BJ (cell line): ENCODE results near the gene CD96. TPM values are rescaled to one million over a fixed set of nuclear protein-coding genes. Genes with fewer than 3 reads are reported as not detected.

Experiments
- CTCF ChIA-PET: fragments of 350-600 bp; formaldehyde crosslinking; extraction: SDS; loops from one replicate; lab custom pipeline; 2021; ENCODE audit warnings: antibody characterized with exemption, inconsistent platforms; lab: Yijun Ruan, JAX
- POLR2A ChIA-PET: fragments of 300-600 bp; sonication (Branson Sonifier 250); formaldehyde crosslinking; extraction: SDS; loops from one replicate; lab custom pipeline; 2021; ENCODE audit warnings: antibody characterized with exemption; lab: Charles Lee
- DNase-seq: peaks from one replicate; pipeline ENCODE4 v3.0.0-alpha.2; 2011; ENCODE audit warnings: low read depth
- H3K27me3 ChIP-seq: 2 replicates; pipeline ENCODE4 v1.6.0; 2011; ENCODE audit warnings: low read length; ENCODE audit not compliant: control insufficient read depth, insufficient read depth
- H3K36me3 ChIP-seq: 2 replicates; pipeline ENCODE4 v1.5.1; 2011; ENCODE audit warnings: low read length; ENCODE audit not compliant: control insufficient read depth, insufficient read depth
- H3K4me3 ChIP-seq: 2 replicates; pipeline ENCODE4 v1.5.1; 2011; ENCODE audit warnings: low read depth, mild to moderate bottlenecking, control low read depth, low read length
- polyA plus RNA-seq: library from polyadenylated mRNA; depleted of rRNA; stranded (reverse); fragments of >200 nt; gene quantifications from 2 replicates; pipeline ENCODE4 v1.2.3, GENCODE V29; 2011
- TF ChIP-seq, protein P1 (sequence below): IDR thresholded peaks from 2 replicates; pipeline ENCODE4 v1.5.1; 2011; ENCODE audit warnings: low read depth, mild to moderate bottlenecking, control low read depth, inconsistent platforms, low read length, moderate library complexity; ENCODE audit not compliant: insufficient read depth

The CD96 gene
- polyA plus RNA-seq, 1 experiment: 0.06 TPM

DNA sequence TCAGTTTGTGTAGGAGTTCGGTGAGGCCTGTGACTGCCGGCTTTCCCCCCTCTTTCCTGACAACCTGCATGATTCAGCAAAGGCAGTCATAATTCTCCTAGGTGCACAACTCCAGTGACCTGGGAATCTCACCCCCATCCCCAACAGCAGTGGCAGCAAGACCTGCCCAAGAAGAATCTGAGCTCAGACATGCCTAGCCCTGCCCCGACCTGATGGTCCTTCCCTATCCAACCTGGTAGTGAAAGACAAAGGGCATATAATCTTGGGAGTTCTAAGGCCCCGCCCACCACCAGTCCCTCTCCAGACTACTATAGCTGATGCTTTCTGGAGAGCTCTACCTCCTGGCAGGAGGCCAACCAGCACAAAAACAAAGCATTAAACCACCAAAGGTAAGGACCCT lies 97.3 kb downstream of the CD96 start:
- no peak overlapping the region for H3K4me3 ChIP-seq
- ChIA-PET CTCF (no interaction called here), POLR2A (no interaction called here)
- H3K27me3 ChIP-seq: no peaks in the 10 kb centered on the region
- H3K36me3 ChIP-seq: no peaks in the 10 kb centered on the region
- TF ChIP-seq, protein P1, sequence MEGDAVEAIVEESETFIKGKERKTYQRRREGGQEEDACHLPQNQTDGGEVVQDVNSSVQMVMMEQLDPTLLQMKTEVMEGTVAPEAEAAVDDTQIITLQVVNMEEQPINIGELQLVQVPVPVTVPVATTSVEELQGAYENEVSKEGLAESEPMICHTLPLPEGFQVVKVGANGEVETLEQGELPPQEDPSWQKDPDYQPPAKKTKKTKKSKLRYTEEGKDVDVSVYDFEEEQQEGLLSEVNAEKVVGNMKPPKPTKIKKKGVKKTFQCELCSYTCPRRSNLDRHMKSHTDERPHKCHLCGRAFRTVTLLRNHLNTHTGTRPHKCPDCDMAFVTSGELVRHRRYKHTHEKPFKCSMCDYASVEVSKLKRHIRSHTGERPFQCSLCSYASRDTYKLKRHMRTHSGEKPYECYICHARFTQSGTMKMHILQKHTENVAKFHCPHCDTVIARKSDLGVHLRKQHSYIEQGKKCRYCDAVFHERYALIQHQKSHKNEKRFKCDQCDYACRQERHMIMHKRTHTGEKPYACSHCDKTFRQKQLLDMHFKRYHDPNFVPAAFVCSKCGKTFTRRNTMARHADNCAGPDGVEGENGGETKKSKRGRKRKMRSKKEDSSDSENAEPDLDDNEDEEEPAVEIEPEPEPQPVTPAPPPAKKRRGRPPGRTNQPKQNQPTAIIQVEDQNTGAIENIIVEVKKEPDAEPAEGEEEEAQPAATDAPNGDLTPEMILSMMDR: no peak
- DNase-seq: no peak

GRCh38 chr3:111648991-111649579 lies 107.1 kb downstream of the CD96 start:
- no peak for DNase-seq
- H3K4me3 ChIP-seq: no peak overlapping the region
- H3K36me3 ChIP-seq: no peaks in the 10 kb centered on the region
- H3K27me3 ChIP-seq: no peaks in the 10 kb centered on the region
- ChIA-PET CTCF (no interaction called here), POLR2A (no interaction called here)
- TF ChIP-seq, protein P1: no peak

DNA sequence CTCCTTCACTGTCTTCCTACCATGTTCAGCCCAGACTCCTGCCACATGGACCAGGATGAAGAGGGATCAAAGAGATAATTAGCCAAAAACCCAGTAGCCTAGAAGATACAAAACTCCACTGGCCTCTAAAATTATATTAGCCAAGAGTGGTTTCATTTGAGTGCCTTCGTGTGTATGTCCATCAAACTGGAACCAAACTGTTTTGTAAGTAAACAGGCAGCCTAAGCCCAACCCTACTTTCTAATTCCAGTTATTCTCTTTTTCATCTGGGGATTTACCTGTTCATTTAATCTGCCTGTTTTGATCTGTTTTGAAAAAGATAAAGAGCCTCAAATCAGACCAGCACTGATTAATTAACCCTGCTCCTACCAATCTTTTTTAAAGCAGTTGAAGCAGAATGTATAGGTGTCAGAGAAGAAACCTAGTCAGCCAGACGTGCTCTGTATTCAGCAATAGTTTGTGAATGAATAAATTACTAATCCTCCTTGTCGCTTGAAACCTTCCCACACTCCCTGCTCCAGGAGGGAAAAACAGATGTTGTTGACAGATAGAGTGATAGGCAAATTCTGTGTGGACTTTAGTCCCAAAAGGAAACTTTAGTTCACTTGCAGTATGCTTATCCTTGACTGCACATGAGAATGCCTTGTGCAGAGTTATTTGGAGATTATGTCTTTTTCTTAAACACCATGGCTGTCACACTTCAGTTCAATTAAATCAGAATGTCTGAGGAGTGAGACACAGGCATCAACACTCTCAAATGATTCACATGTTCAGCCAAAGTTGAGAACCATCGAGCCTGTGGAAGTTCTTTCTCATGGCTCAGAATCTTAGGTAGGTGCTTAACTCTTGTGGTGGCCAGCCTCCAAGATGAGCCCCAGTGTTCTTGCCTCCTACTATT lies 108.6 kb downstream of the CD96 start:
- POLR2A ChIA-PET: no interaction called here
- CTCF ChIA-PET: no interaction called here
- TF ChIP-seq, protein P1: no peak
- Histone ChIP-seq H3K36me3 (no peaks in the 10 kb centered on the region), H3K4me3 (no peak overlapping the region), H3K27me3 (no peaks in the 10 kb centered on the region)
- no peak for DNase-seq

- no peak for DNase-seq
- CTCF ChIA-PET: interaction anchor here (1.1 to 1.8 kb wide), 3 partner anchors 16 to 64 kb away, joined by 3 to 4 read pairs (median 4); no protein-coding TSS in a partner anchor
- Histone ChIP-seq H3K27me3 (no peaks in the 10 kb centered on the region), H3K36me3 (no peaks in the 10 kb centered on the region), H3K4me3 (no peak overlapping the region)
- TF ChIP-seq, protein P1: no peak
- POLR2A ChIA-PET: no interaction called here
These were observed 110.6 kb downstream of the CD96 start for GRCh38 chr3:111652492-111653180.

DNA sequence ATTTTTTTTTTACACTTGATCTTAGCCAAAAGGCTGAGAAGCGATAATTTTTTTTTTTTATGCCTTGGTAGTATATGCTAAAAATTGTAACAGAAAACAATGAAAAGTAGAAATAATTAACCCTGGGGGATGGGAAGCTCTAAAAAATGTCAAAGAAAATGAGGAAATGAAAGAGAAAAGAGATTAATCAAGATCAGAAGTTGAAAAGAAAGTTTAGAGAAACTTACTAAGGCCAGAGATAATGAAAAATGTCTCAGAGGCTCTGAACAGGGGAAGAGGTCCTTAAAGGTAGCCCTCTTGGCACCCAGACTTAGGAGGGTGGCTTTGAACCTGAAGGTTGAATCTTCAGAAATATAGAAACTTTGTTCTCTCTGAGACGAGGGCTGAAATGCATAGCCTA lies 111.8 kb downstream of the CD96 start:
- TF ChIP-seq, protein P1: no peak
- ChIA-PET POLR2A (no interaction called here), CTCF (interaction anchor here (0.6 to 1.8 kb wide), 4 partner anchors 38 to 76 kb away, joined by 3 to 4 read pairs (median 4); no protein-coding TSS in a partner anchor)
- Histone ChIP-seq H3K27me3 (no peaks in the 10 kb centered on the region), H3K4me3 (no peak overlapping the region), H3K36me3 (no peaks in the 10 kb centered on the region)
- no peak for DNase-seq
